ENCODE results near the gene SMKR1. TPM values are rescaled to one million over a fixed set of nuclear protein-coding genes. Genes with fewer than 3 reads are reported as not detected.

SMKR1 gene
- total and polyA plus RNA-seq, 9 donors = 0.48 to 3.2 (median 0.67) TPM; not detected in 2

DNA sequence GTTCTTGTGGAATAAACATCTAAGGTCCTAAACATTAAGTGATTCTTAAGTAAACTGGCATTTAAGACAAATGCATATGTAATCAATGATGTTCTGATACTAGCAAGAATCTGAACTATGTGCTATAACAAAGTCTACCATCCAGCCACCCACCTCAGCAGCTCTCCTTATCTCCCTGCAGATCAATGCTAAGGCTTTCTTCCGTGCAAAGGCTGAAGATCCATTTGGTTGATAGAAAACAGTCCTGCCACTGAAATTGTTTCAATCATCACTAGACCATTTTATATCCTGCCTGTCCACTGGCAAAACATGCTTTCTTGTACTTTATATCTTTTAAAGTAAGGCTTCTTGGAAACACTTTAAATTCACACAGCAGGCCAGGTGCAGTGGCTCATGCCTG lies 6.3 kb upstream of the SMKR1 start:
- 46 to 50% (median 48%) methylated on average over 1 of the region's 1 CpG for WGBS, 3 donors
- Histone ChIP-seq H3K4me1 (ENCODE audit: insufficient read depth) (no peaks in the 10 kb centered on the region), H3K36me3 (no peaks in the 10 kb centered on the region), H3K27ac (no peak overlapping the region), H3K4me3 (no peak overlapping the region), H3K27me3 (no peaks in the 10 kb centered on the region), H3K9me3 (no peaks in the 10 kb centered on the region)
- no peak for TF ChIP-seq POLR2A (IDR thresholded peaks at IDR 0.05)
- TF ChIP-seq EP300 (IDR thresholded peaks at IDR 0.05) = no peak
- TF ChIP-seq, protein P1, sequence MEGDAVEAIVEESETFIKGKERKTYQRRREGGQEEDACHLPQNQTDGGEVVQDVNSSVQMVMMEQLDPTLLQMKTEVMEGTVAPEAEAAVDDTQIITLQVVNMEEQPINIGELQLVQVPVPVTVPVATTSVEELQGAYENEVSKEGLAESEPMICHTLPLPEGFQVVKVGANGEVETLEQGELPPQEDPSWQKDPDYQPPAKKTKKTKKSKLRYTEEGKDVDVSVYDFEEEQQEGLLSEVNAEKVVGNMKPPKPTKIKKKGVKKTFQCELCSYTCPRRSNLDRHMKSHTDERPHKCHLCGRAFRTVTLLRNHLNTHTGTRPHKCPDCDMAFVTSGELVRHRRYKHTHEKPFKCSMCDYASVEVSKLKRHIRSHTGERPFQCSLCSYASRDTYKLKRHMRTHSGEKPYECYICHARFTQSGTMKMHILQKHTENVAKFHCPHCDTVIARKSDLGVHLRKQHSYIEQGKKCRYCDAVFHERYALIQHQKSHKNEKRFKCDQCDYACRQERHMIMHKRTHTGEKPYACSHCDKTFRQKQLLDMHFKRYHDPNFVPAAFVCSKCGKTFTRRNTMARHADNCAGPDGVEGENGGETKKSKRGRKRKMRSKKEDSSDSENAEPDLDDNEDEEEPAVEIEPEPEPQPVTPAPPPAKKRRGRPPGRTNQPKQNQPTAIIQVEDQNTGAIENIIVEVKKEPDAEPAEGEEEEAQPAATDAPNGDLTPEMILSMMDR (IDR thresholded peaks at IDR 0.05) = no peak
- intact Hi-C loops (cut with DNase I) = loop anchor here in 1 of 4 donors (1.0 kb wide), 1 partner anchor 10 kb away; no protein-coding TSS in a partner anchor
- DNase-seq = no peak

DNA sequence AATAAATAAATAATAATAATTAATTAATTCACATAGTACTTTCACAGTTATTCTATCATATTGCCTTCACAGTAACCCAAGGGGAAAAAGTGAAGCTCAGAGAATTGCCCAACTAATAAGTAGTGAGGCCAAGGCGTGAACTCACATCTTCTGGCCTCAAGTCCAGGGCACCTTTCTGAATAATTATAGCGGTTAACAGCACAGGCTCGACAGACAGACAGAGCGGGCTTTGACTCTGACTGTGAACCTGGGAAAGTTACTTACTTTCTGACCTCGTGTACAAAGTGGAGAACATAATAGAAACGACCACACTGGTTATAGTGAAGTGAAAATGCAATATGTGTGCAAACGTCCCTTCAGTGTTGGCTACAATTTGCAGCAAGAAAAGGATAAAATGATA lies 5.7 kb upstream of the SMKR1 start:
- no peaks in the 10 kb centered on the region for H3K27me3 ChIP-seq
- H3K27ac ChIP-seq = no peak overlapping the region
- no peak overlapping the region for H3K4me3 ChIP-seq
- WGBS, 3 donors = 72 to 78% (median 73%) methylated on average over 7 of the region's 7 CpGs
- H3K9me3 ChIP-seq = no peaks in the 10 kb centered on the region
- H3K36me3 ChIP-seq = no peaks in the 10 kb centered on the region
- no peaks in the 10 kb centered on the region for H3K4me1 ChIP-seq (ENCODE audit: insufficient read depth)
- no peak for TF ChIP-seq EP300 (IDR thresholded peaks at IDR 0.05)
- TF ChIP-seq, protein P1 (IDR thresholded peaks at IDR 0.05) = no peak
- TF ChIP-seq POLR2A (IDR thresholded peaks at IDR 0.05) = no peak
- intact Hi-C loops (cut with DNase I) = no loop called here
- no peak for DNase-seq

DNA sequence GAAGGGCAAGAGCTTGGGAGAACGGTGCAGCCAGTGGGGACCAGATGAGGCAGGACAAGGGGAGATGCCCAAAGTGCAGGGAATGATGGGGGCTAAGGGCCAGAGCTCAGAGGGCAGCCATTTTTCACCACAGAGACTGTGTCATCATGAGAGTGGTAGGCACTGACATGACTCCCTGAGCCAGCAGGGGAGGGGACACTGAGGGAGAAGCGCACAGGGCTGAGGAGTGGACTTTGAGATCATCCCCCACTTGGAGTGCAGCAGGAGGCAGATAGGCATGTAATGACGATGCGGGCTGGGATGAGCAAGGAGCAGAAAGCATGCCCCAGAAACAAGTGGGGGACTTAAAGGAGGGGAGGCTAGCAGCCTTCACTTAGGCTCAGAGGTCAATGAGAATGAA lies 5.2 kb upstream of the SMKR1 start:
- intact Hi-C loops (cut with DNase I) = no loop called here
- WGBS, 3 donors = 62 to 69% (median 65%) methylated on average over 4 of the region's 4 CpGs
- Histone ChIP-seq H3K27ac (no peak overlapping the region), H3K36me3 (no peaks in the 10 kb centered on the region), H3K27me3 (no peaks in the 10 kb centered on the region), H3K4me3 (no peak overlapping the region), H3K9me3 (no peaks in the 10 kb centered on the region), H3K4me1 (ENCODE audit: insufficient read depth) (no peaks in the 10 kb centered on the region)
- no peak for DNase-seq
- TF ChIP-seq POLR2A (IDR thresholded peaks at IDR 0.05) (no peak), EP300 (IDR thresholded peaks at IDR 0.05) (no peak)
- TF ChIP-seq, protein P1 (IDR thresholded peaks at IDR 0.05) = no peak

DNA sequence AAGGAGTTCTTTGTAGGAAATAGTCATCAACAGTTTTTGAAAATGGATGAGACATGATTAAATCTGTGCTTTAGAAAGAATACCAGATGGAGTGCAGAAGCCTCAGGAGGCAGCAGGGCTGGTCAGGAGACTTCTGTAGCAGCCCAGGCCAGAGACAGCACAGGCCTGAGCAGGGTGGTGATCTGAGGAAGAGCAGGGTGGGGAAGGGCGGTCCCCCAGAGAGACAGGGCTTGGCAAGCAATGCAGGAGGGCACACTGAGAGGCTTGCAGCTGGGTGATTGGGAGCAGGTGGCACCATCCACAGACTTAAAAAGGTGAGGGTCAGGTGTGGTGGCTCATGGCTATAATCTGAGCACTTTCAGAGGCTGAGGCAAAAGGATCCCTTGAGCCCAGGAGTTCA lies 4.3 kb upstream of the SMKR1 start:
- intact Hi-C loops (cut with DNase I) = no loop called here
- H3K36me3 ChIP-seq = no peaks in the 10 kb centered on the region
- DNase-seq = no peak
- 94 to 100% (median 97%) methylated on average over 1 of the region's 1 CpG for WGBS, 3 donors
- no peaks in the 10 kb centered on the region for H3K27me3 ChIP-seq
- TF ChIP-seq EP300 (IDR thresholded peaks at IDR 0.05) (no peak), POLR2A (IDR thresholded peaks at IDR 0.05) (no peak)
- TF ChIP-seq, protein P1 (IDR thresholded peaks at IDR 0.05) = no peak
- H3K27ac ChIP-seq = no peak overlapping the region
- no peak overlapping the region for H3K4me3 ChIP-seq
- H3K9me3 ChIP-seq = no peaks in the 10 kb centered on the region
- peaks cover 1% of the 10 kb centered on the region for H3K4me1 ChIP-seq (ENCODE audit: insufficient read depth)

All from ovary (tissue), 9 donors.